B cell (primary cell): Measurements from ENCODE around the gene THSD7B. TPM values are rescaled to one million over a fixed set of nuclear protein-coding genes. Genes with fewer than 3 reads are reported as not detected.

ENCODE experiments used
- ATAC-seq: fragments of 200-7000 bp; cut with Tn5 transposase; one replicate; pipeline ENCODE4 v1.10.0; 2021; ENCODE audit warnings: low read depth, mild to moderate bottlenecking, moderate number of reproducible peaks, moderate library complexity
- CTCF ChIA-PET: fragments of 350-600 bp; sonication (Branson Sonifier 250); formaldehyde crosslinking; loops from one replicate; lab custom pipeline; 2021; ENCODE audit warnings: antibody characterized with exemption, inconsistent platforms; lab: Charles Lee
- POLR2A ChIA-PET: fragments of 350-600 bp; sonication (Branson Sonifier 250); formaldehyde crosslinking; loops from one replicate; lab custom pipeline; 2021; ENCODE audit warnings: antibody characterized with exemption; lab: Charles Lee
- DNase-seq: peaks from one replicate; pipeline ENCODE4 v3.0.0; 2013
- H2AFZ ChIP-seq: 2 replicates; pipeline ENCODE4 v1.6.1; 2012; ENCODE audit warnings: mild to moderate bottlenecking, low read depth, low read length; ENCODE audit not compliant: insufficient read depth, poor library complexity, severe bottlenecking
- H3K27ac ChIP-seq, 2 donors: 1 replicate in 1 of 2; 2 replicates in 1 of 2; pipeline ENCODE4 v1.5.1; 2012 to 2013; ENCODE audit warnings: low read length in 2 of 2, mild to moderate bottlenecking in 2 of 2, moderate library complexity in 1 of 2
- H3K27me3 ChIP-seq, 4 experiments: fragments of 200-600 bp in 1 of 4; sonication (generic) in 1 of 4; replicated peaks in 1 of 4; 1 replicate in 2 of 4; 2 replicates in 2 of 4; pipeline versions ENCODE4 v1.6.1 to v1.7.0; 2013 to 2016; ENCODE audit warnings: low read length in 3 of 4, mild to moderate bottlenecking in 2 of 4, mixed read lengths in 1 of 4, moderate library complexity in 1 of 4; ENCODE audit not compliant: insufficient read depth in 4 of 4, control insufficient read depth in 3 of 4; ENCODE audit errors: control extremely low read depth in 1 of 4
- H3K36me3 ChIP-seq, 2 experiments: replicated peaks in 1 of 2; 1 replicate in 1 of 2; 2 replicates in 1 of 2; pipeline versions ENCODE4 v1.6.1 to v1.7.1; 2013; ENCODE audit warnings: low read length in 1 of 2; ENCODE audit not compliant: insufficient read depth in 2 of 2, control insufficient read depth in 1 of 2; ENCODE audit errors: control extremely low read depth in 1 of 2, extremely low read depth in 1 of 2
- H3K4me1 ChIP-seq, 2 donors: fragments of 200-600 bp in 1 of 2; sonication (generic) in 1 of 2; 1 replicate in 1 of 2; 2 replicates in 1 of 2; pipeline versions ENCODE4 v1.5.1 to v1.6.1; 2013 to 2017; ENCODE audit warnings: low read length in 2 of 2; ENCODE audit not compliant: control insufficient read depth in 2 of 2, insufficient read depth in 2 of 2
- H3K4me2 ChIP-seq: replicated peaks from 2 replicates; pipeline ENCODE3; 2012; ENCODE audit warnings: mild to moderate bottlenecking, low read depth, low read length; ENCODE audit not compliant: poor library complexity, severe bottlenecking
- H3K4me3 ChIP-seq, 5 experiments: fragments of 200-600 bp in 1 of 5; sonication (generic) in 1 of 5; 1 replicate in 3 of 5; 2 replicates in 2 of 5; pipeline versions ENCODE4 v1.5.1 to v1.7.0; 2011 to 2016; ENCODE audit warnings: low read length in 4 of 5, mild to moderate bottlenecking in 4 of 5, low read depth in 2 of 5, control low read depth in 1 of 5, moderate library complexity in 1 of 5; ENCODE audit not compliant: insufficient read depth in 1 of 5; ENCODE audit errors: control extremely low read depth in 1 of 5, extremely low read depth in 1 of 5
- H3K79me2 ChIP-seq: fragments of 200-600 bp; sonication (generic); one replicate; pipeline ENCODE4 v1.6.0; 2016; ENCODE audit warnings: low read length; ENCODE audit not compliant: control insufficient read depth, insufficient read depth
- H3K9ac ChIP-seq: fragments of 200-600 bp; sonication (generic); 2 replicates; pipeline ENCODE4 v1.6.1; 2017; ENCODE audit warnings: mild to moderate bottlenecking, low read length, moderate library complexity
- H3K9me3 ChIP-seq, 3 donors: one replicate each; pipeline versions ENCODE4 v1.6.1 to v1.7.1; 2013; ENCODE audit warnings: low read length in 2 of 3; ENCODE audit not compliant: control insufficient read depth in 2 of 3, insufficient read depth in 1 of 3; ENCODE audit errors: control extremely low read depth in 1 of 3
- H4K20me1 ChIP-seq: 2 replicates; pipeline ENCODE4 v1.6.0; 2012; ENCODE audit warnings: mild to moderate bottlenecking, low read length; ENCODE audit not compliant: insufficient read depth, control insufficient read depth, poor library complexity, severe bottlenecking
- H3K27ac Mint-ChIP-seq: one replicate; pipeline ENCODE4 v1.8.0; 2021; ENCODE audit warnings: mixed read lengths
- H3K27me3 Mint-ChIP-seq: one replicate; pipeline ENCODE4 v1.8.0; 2021; ENCODE audit warnings: mixed read lengths
- H3K4me1 Mint-ChIP-seq: one replicate; pipeline ENCODE4 v1.8.0; 2021; ENCODE audit warnings: mixed read lengths
- H3K4me3 Mint-ChIP-seq: one replicate; pipeline ENCODE4 v1.8.0; 2021; ENCODE audit warnings: mixed read lengths
- H3K9me3 Mint-ChIP-seq: one replicate; pipeline ENCODE4 v1.8.0; 2022; ENCODE audit warnings: mixed read lengths; ENCODE audit not compliant: insufficient read depth
- EZH2 ChIP-seq: IDR thresholded peaks from 2 replicates; pipeline ENCODE4 v1.6.1; 2012; ENCODE audit warnings: borderline replicate concordance, low read depth, mild to moderate bottlenecking, moderate library complexity, low read length; ENCODE audit not compliant: insufficient read depth, poor library complexity, severe bottlenecking
- WGBS: methylation state at CpG from one replicate; pipeline ENCODE4 v1.1.5; 2013; ENCODE audit warnings: missing lambda C conversion rate; ENCODE audit not compliant: insufficient coverage; 5-methylcytosine and 5-hydroxymethylcytosine counted together
- intact Hi-C: fragments of 100-400 bp; cut with micrococcal nuclease; formaldehyde crosslinking; loops from one replicate; pipeline ENCODE4 v1.10.0; 2022
- polyA plus RNA-seq: library from polyadenylated mRNA; depleted of rRNA; stranded (reverse); fragments of >200 nt; gene quantifications from 2 replicates; pipeline ENCODE4 v1.2.3, GENCODE V29; 2012
- small RNA-seq: library from RNA; depleted of rRNA; stranded (forward); fragments of <200 nt; gene quantifications from one replicate; pipeline ENCODE3, GENCODE V24; 2012; ENCODE audit warnings: low replicate concordance, low read depth; ENCODE audit not compliant: insufficient read length
- total RNA-seq, 2 donors: library from RNA; stranded (reverse); fragments of 120-200 nt in 1 of 2; gene quantifications; 1 replicate in 1 of 2; 2 replicates in 1 of 2; pipeline versions ENCODE4 v1.2.3 to v1.2.4, GENCODE V29; 2013 to 2022
- TF ChIP-seq, protein P1 (sequence below): fragments of 200-600 bp; IDR thresholded peaks from one replicate; pipeline ENCODE4 v1.8.0; 2022; ENCODE audit warnings: antibody characterized with exemption, mild to moderate bottlenecking

The THSD7B gene
- total and polyA plus RNA-seq, 2 donors (not counting 1 experiment from before 2014, with no cell fraction given): 0.76 TPM; not detected in 1

DNA sequence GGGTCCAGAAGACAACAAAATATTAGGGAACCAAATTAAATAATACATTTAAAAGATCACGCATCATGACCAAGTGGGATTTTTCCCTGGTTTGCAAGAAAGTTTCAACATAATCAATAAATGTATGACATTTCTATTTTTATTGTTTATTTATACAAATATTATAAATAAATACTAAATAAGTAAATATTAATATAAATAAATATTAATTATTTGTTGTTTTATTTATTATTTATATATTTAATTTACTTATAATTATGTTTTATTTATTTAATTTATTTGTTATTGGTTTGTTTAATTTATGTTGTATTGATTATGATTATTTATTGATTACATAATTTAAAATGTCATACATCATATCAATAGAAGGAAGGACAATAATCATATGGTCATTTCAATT, 956.4 kb downstream of the THSD7B start:
- no CpG with 5 or more reads among the region's 1 CpG for WGBS

DNA sequence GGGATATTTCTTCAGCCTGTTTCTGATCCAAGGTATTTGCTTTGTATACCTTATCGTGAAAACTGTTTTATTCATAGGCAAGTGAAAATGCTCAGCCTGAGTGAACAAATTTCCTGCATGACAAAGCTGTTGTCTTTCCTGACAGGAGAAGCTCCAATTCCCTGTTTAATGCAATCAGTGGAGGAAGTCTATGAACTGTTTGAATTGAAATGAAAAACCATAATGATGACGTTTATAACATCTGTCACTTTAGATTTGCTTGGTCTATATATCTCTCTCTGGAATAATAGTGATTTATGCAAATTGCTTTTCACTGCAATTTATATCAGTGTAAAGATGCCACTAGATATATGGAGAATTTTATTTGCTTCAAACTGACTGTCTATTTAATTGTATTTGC, 959.6 kb downstream of the THSD7B start:
- no peak for DNase-seq
- no peaks in the 10 kb centered on the region for H3K79me2 ChIP-seq
- H3K27me3 Mint-ChIP-seq: no peaks in the 10 kb centered on the region

More for the DNA sequence above, 956.4 kb downstream of the THSD7B start:
- DNase-seq (no peak), ATAC-seq (no peak)
- no peak overlapping the region for H3K4me3 ChIP-seq
- no peaks in the 10 kb centered on the region for H3K4me1 ChIP-seq
- no peak overlapping the region for H3K27ac Mint-ChIP-seq
- peaks cover 0 to 1% (median 0%) of the 10 kb centered on the region in 3 donors for H3K9me3 ChIP-seq
- H3K4me3 Mint-ChIP-seq: no peak overlapping the region
- no peaks in the 10 kb centered on the region for H3K27me3 Mint-ChIP-seq
- no peak overlapping the region for H2AFZ ChIP-seq
- TF ChIP-seq EZH2: no peak
- TF ChIP-seq, protein P1, sequence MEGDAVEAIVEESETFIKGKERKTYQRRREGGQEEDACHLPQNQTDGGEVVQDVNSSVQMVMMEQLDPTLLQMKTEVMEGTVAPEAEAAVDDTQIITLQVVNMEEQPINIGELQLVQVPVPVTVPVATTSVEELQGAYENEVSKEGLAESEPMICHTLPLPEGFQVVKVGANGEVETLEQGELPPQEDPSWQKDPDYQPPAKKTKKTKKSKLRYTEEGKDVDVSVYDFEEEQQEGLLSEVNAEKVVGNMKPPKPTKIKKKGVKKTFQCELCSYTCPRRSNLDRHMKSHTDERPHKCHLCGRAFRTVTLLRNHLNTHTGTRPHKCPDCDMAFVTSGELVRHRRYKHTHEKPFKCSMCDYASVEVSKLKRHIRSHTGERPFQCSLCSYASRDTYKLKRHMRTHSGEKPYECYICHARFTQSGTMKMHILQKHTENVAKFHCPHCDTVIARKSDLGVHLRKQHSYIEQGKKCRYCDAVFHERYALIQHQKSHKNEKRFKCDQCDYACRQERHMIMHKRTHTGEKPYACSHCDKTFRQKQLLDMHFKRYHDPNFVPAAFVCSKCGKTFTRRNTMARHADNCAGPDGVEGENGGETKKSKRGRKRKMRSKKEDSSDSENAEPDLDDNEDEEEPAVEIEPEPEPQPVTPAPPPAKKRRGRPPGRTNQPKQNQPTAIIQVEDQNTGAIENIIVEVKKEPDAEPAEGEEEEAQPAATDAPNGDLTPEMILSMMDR: no peak
- peaks cover 6% of the 10 kb centered on the region for H3K9me3 Mint-ChIP-seq
- H3K9ac ChIP-seq: no peak overlapping the region
- no peaks in the 10 kb centered on the region for H4K20me1 ChIP-seq
- H3K27me3 ChIP-seq: no peaks in the 10 kb centered on the region
- no peaks in the 10 kb centered on the region for H3K36me3 ChIP-seq
- H3K79me2 ChIP-seq: no peaks in the 10 kb centered on the region
- intact Hi-C loops: no loop called here
- no peaks in the 10 kb centered on the region for H3K4me1 Mint-ChIP-seq
- ChIA-PET CTCF (no interaction called here), POLR2A (no interaction called here)
- H3K4me2 ChIP-seq: no peak overlapping the region
- no peak overlapping the region for H3K27ac ChIP-seq

More for the DNA sequence above, 959.6 kb downstream of the THSD7B start:
- ChIA-PET CTCF (no interaction called here), POLR2A (no interaction called here)
- intact Hi-C loops: no loop called here
- no peak overlapping the region for H3K27ac Mint-ChIP-seq
- no peak for ATAC-seq
- no peaks in the 10 kb centered on the region for H3K27me3 ChIP-seq
- no peaks in the 10 kb centered on the region for H4K20me1 ChIP-seq
- H3K4me3 ChIP-seq: no peak overlapping the region
- H3K27ac ChIP-seq: no peak overlapping the region
- no peaks in the 10 kb centered on the region for H3K9me3 ChIP-seq
- H3K9ac ChIP-seq: no peak overlapping the region
- H3K4me2 ChIP-seq: no peak overlapping the region
- no peaks in the 10 kb centered on the region for H3K36me3 ChIP-seq
- H3K9me3 Mint-ChIP-seq: peaks cover 6% of the 10 kb centered on the region
- no peaks in the 10 kb centered on the region for H3K4me1 Mint-ChIP-seq
- H3K4me3 Mint-ChIP-seq: no peak overlapping the region
- no CpG with 5 or more reads among the region's 2 CpGs for WGBS
- H2AFZ ChIP-seq: no peak overlapping the region
- no peaks in the 10 kb centered on the region for H3K4me1 ChIP-seq
- TF ChIP-seq EZH2: no peak
- TF ChIP-seq, protein P1: no peak

Small RNA genes lying within 50 kb of the gene (small RNA-seq; reads per million reads assigned to genes)
- not detected for gene RF00019
- gene RNA5SP105: not detected
